Transverse colon (tissue), 4 donors: ENCODE measurements around the gene PLEKHA1. TPM values are rescaled to one million over a fixed set of nuclear protein-coding genes. Genes with fewer than 3 reads are reported as not detected.

Source experiments
- DNase-seq: peaks from one replicate; pipeline ENCODE4 v3.0.0-alpha.2; 2019
- H3K27ac ChIP-seq, 4 donors: fragments of 200-600 bp; sonication (generic); 2 replicates each; pipeline ENCODE4 v1.5.1; 2016 to 2018; ENCODE audit warnings: inconsistent platforms in 4 of 4
- H3K27me3 ChIP-seq: fragments of 200-600 bp; sonication (generic); 2 replicates; pipeline ENCODE4 v1.5.1; 2017; ENCODE audit warnings: inconsistent platforms
- H3K36me3 ChIP-seq, 4 donors: fragments of 200-600 bp; sonication (generic); 2 replicates each; pipeline ENCODE4 v1.5.1; 2017 to 2019; ENCODE audit warnings: inconsistent platforms in 4 of 4
- H3K4me1 ChIP-seq, 4 donors: fragments of 200-600 bp; sonication (generic); 2 replicates each; pipeline ENCODE4 v1.5.1; 2017 to 2020; ENCODE audit warnings: inconsistent platforms in 4 of 4
- H3K4me3 ChIP-seq, 4 donors: fragments of 200-600 bp; sonication (generic); 1 replicate in 1 of 4; 2 replicates in 3 of 4; pipeline versions ENCODE4 v1.5.1 to v1.6.1; 2017 to 2019; ENCODE audit warnings: inconsistent platforms in 4 of 4
- H3K9me3 ChIP-seq, 2 donors: fragments of 200-600 bp; sonication (generic); 2 replicates each; pipeline ENCODE4 v1.5.1; 2017 to 2019; ENCODE audit warnings: inconsistent platforms in 2 of 2
- CTCF ChIP-seq, 5 experiments: fragments of 200-600 bp in 3 of 5; fragments of 450-650 bp in 2 of 5; sonication (generic) in 3 of 5; IDR thresholded peaks; 1 replicate in 2 of 5; 2 replicates in 3 of 5; pipeline ENCODE4 v1.5.1; 2016 to 2017; ENCODE audit warnings: antibody characterized with exemption in 5 of 5, inconsistent platforms in 3 of 5, mild to moderate bottlenecking in 2 of 5, moderate library complexity in 1 of 5
- EP300 ChIP-seq: sonication (generic); formaldehyde crosslinking; IDR thresholded peaks from one replicate; pipeline ENCODE4 v1.6.1; 2017; ENCODE audit warnings: antibody characterized with exemption, low read depth
- POLR2A ChIP-seq: fragments of 450-650 bp; IDR thresholded peaks from one replicate; pipeline ENCODE4 v1.6.1; 2016; ENCODE audit warnings: antibody characterized with exemption, mild to moderate bottlenecking, moderate library complexity
- POLR2AphosphoS5 ChIP-seq, 3 donors: sonication (generic); formaldehyde crosslinking; IDR thresholded peaks; one replicate each; pipeline ENCODE4 v1.6.1; 2016; ENCODE audit warnings: antibody characterized with exemption in 3 of 3
- WGBS, 2 donors: methylation state at CpG; one replicate each; pipeline ENCODE4 v1.1.5; 2018; ENCODE audit warnings: low coverage in 1 of 2; 5-methylcytosine and 5-hydroxymethylcytosine counted together
- in situ Hi-C, 4 donors: fragments of 200-750 bp; cut with MboI; loops; one replicate each; pipeline versions ENCODE4 v1.15.0 to v1.15.1; 2017; ENCODE audit warnings: low sequenced_read_pairs in 3 of 4, low pct_ligation_motif_present in 1 of 4, low pct_unique_long_range_greater_than_20kb in 1 of 4
- intact Hi-C: fragments of 100-400 bp; cut with DNase I; formaldehyde crosslinking; loops from one replicate; pipeline ENCODE4 v1.15.1; 2023; ENCODE audit warnings: low total_unique reads
- total RNA-seq, 4 donors: library from RNA; depleted of rRNA; stranded (reverse); fragments of >200 nt; gene quantifications; one replicate each; pipeline ENCODE4 v1.1.0, GENCODE V29; 2016

Gene PLEKHA1
- total RNA-seq, result 10 to 100 TPM; 10.7 to 40.3 (median 28.9) TPM

DNA sequence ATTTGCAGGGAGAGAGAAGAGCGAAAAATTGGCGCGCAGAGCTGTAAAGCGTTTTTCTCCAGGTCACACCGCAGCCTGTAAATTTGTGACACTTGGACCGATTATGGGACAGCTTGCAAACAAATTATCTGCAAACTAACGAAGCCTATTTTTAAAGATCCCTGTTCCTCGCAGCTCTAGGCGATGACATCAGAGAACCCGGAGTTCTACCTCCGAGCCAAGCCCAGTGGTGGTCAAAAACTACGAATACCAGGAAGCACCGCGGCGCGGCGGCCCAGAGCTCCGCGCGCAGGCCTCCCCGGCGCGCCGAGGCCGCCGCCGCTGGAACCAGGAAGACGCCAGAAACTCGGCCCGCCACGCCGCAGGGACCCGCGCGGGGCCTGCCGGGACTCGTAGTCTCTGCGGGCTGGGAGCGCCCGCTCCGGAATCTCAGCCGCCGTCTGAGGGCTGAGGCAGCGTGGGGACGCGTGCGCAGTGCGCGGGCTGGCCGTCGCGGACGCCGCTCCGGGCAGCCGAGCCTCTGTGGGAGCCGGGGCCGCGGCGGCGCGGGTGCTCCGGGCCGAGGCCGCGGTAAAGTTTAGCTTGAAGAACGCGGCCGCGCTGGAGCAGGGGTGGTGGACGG, at the start of gene PLEKHA1:
TSS of gene PLEKHA1 (plus strand) at position 472 of the 622 bp plus-strand sequence. CDS start 18,493 bp downstream, outside the sequence.
- in situ Hi-C loops (no loop called here), intact Hi-C loops (no loop called here)
- Histone ChIP-seq H3K36me3 (no peaks in the 10 kb centered on the region), H3K9me3 (no peaks in the 10 kb centered on the region), H3K27me3 (no peaks in the 10 kb centered on the region), H3K27ac (peak within 1 kb of the TSS; percentile 97 to 100 (median 98)), H3K4me1 (peaks cover 14 to 27% (median 21%) of the 10 kb centered on the region in 4 donors), H3K4me3 (peak within 1 kb of the TSS; percentile 68 to 97 (median 74))
- no peak for TF ChIP-seq EP300
- no peak for TF ChIP-seq POLR2A
- peak in 2 of 5 experiments; percentile 7 to 14 for TF ChIP-seq CTCF (IDR thresholded peaks at IDR 0.05)
- peak; percentile 66 to 83 (median 81) for TF ChIP-seq POLR2AphosphoS5 (IDR thresholded peaks at IDR 0.05)
- WGBS, 2 donors, result 1 to 13% methylated on average over 8 to 9 of the region's 71 CpGs
- DNase-seq, result peak; percentile 95

DNA sequence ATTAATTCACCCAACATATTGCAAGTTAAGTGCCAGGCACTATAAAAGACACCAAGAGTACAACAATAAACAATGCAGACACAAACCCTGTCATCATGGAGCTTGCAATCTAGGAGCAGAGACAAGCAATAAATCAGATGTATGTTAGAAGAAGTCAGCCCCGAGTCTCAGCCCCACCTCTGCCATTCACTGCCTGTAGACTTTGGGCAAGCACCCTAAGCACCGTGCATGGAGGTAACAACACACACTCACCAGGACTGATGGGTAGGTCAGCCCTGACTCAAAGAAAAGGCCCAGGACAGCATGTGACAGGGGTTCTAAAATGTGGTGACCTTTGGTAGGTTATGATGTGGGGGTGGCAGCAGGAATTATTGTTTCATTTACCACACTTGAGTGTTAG, 49.3 kb upstream of the PLEKHA1 start:
- H3K4me3 ChIP-seq, result no peak overlapping the region
- in situ Hi-C loops (no loop called here), intact Hi-C loops (no loop called here)
- no peaks in the 10 kb centered on the region for H3K36me3 ChIP-seq
- peaks cover 0 to 2% of the 10 kb centered on the region in 2 donors for H3K9me3 ChIP-seq
- no peak for DNase-seq
- TF ChIP-seq CTCF (IDR thresholded peaks at IDR 0.05) (no peak), POLR2A (no peak), EP300 (no peak), POLR2AphosphoS5 (IDR thresholded peaks at IDR 0.05) (no peak)
- 80% methylated on average over 2 of the region's 2 CpGs; no CpG with 5 or more reads in 1 of the 2 donors for WGBS, 2 donors
- H3K27me3 ChIP-seq, result no peaks in the 10 kb centered on the region
- H3K27ac ChIP-seq, result no peak overlapping the region
- H3K4me1 ChIP-seq, result no peaks in the 10 kb centered on the region

GRCh38 chr10:122326385-122326784, 48.1 kb upstream of the PLEKHA1 start:
- intact Hi-C loops (no loop called here), in situ Hi-C loops (no loop called here)
- no peaks in the 10 kb centered on the region for H3K36me3 ChIP-seq
- H3K4me3 ChIP-seq, result no peak overlapping the region
- WGBS, 2 donors, result 84 to 90% methylated on average over 5 of the region's 5 CpGs
- no peaks in the 10 kb centered on the region for H3K9me3 ChIP-seq
- H3K27ac ChIP-seq, result no peak overlapping the region
- TF ChIP-seq POLR2AphosphoS5 (IDR thresholded peaks at IDR 0.05) (no peak), CTCF (IDR thresholded peaks at IDR 0.05) (no peak), POLR2A (no peak), EP300 (no peak)
- no peak for DNase-seq
- H3K4me1 ChIP-seq, result no peaks in the 10 kb centered on the region
- no peaks in the 10 kb centered on the region for H3K27me3 ChIP-seq

DNA sequence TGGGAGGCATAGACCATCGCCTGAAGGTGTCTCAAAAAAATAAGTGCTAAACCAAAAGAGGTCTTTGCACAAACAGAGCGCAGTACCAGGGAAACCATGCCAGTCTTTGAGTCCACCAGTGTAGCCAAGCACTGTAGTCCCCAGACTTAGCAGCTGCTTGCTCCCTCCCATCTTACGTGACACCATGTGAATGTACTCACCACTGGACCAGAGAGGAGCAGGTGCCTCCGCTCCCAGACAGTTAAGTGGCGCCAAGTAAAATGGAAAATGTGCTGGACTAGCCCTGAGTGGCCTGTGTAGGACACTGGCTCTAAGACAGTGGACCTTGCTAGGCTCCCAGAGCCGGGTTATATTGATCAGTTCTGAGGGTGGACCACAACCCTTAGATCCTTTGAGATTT, 47.7 kb upstream of the PLEKHA1 start:
- H3K36me3 ChIP-seq, result no peaks in the 10 kb centered on the region
- no peak overlapping the region for H3K4me3 ChIP-seq
- in situ Hi-C loops (no loop called here), intact Hi-C loops (no loop called here)
- H3K27me3 ChIP-seq, result no peaks in the 10 kb centered on the region
- H3K9me3 ChIP-seq, result no peaks in the 10 kb centered on the region
- no peak for TF ChIP-seq POLR2AphosphoS5 (IDR thresholded peaks at IDR 0.05)
- DNase-seq, result no peak
- no peaks in the 10 kb centered on the region for H3K4me1 ChIP-seq
- no peak overlapping the region for H3K27ac ChIP-seq
- 89 to 92% methylated on average over 3 to 6 of the region's 6 CpGs for WGBS, 2 donors
